Chondrocyte (in vitro differentiated cells): ENCODE results near the gene GCLC. TPM values are rescaled to one million over a fixed set of nuclear protein-coding genes. Genes with fewer than 3 reads are reported as not detected.

Experiments used
- DNase-seq: peaks from one replicate; pipeline ENCODE4 v3.0.0; 2021; ENCODE audit warnings: mixed read lengths, low spot score
- H3K27ac Mint-ChIP-seq: one replicate; pipeline ENCODE4 v1.8.0; 2021; ENCODE audit warnings: mild to moderate bottlenecking, moderate library complexity, mixed read lengths; ENCODE audit not compliant: unreplicated experiment
- H3K27me3 Mint-ChIP-seq: 2 replicates; pipeline ENCODE4 v1.8.0; 2021; ENCODE audit warnings: low read depth, mixed read lengths
- H3K36me3 Mint-ChIP-seq: 2 replicates; pipeline ENCODE4 v1.8.0; 2021; ENCODE audit warnings: low read depth, mixed read lengths
- H3K4me1 Mint-ChIP-seq: 2 replicates; pipeline ENCODE4 v1.8.0; 2021; ENCODE audit warnings: low read depth, mild to moderate bottlenecking, mixed read lengths
- H3K4me3 Mint-ChIP-seq: one replicate; pipeline ENCODE4 v1.8.0; 2021; ENCODE audit warnings: mild to moderate bottlenecking, moderate library complexity, mixed read lengths; ENCODE audit not compliant: unreplicated experiment
- H3K9me3 Mint-ChIP-seq: 2 replicates; pipeline ENCODE4 v1.8.0; 2021; ENCODE audit warnings: low read depth, mixed read lengths
- total RNA-seq: library from RNA; stranded (reverse); gene quantifications from 3 replicates; pipeline ENCODE4 v1.2.1, GENCODE V29; 2021
- TF ChIP-seq, protein P1 (sequence below): fragments of 200-600 bp; sonication (generic); IDR thresholded peaks from 2 replicates; pipeline ENCODE4 v1.5.0; 2021; ENCODE audit warnings: antibody characterized with exemption, mild to moderate bottlenecking, moderate library complexity

GCLC gene
- total RNA-seq, 1 donor from 2014 or later = 35.2 TPM

DNA sequence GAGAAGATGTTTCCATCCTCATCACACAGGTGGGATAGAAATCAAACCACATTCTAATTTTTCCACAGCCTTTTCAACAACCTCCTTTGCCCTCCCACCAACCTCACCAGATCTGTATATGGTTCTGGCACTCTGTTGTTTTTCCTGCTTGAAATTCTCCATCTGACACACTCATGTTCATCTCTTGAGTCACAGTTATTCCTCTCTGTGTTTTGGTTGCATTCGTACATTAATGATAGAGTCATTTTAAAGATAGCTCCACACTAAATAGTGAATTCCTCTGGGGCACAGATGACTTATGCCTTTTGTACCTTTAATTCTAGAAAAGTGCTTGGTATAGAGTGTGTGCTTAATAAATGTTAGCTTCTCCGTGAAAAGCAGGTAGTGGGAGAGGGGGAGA, 1.4 kb upstream of the GCLC start:
- Mint-ChIP-seq H3K4me1 (peaks cover 41% of the 10 kb centered on the region), H3K4me3 (no peak overlapping the region), H3K9me3 (no peaks in the 10 kb centered on the region), H3K27ac (no peak overlapping the region), H3K36me3 (no peaks in the 10 kb centered on the region), H3K27me3 (no peaks in the 10 kb centered on the region)
- TF ChIP-seq, protein P1, sequence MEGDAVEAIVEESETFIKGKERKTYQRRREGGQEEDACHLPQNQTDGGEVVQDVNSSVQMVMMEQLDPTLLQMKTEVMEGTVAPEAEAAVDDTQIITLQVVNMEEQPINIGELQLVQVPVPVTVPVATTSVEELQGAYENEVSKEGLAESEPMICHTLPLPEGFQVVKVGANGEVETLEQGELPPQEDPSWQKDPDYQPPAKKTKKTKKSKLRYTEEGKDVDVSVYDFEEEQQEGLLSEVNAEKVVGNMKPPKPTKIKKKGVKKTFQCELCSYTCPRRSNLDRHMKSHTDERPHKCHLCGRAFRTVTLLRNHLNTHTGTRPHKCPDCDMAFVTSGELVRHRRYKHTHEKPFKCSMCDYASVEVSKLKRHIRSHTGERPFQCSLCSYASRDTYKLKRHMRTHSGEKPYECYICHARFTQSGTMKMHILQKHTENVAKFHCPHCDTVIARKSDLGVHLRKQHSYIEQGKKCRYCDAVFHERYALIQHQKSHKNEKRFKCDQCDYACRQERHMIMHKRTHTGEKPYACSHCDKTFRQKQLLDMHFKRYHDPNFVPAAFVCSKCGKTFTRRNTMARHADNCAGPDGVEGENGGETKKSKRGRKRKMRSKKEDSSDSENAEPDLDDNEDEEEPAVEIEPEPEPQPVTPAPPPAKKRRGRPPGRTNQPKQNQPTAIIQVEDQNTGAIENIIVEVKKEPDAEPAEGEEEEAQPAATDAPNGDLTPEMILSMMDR = no peak
- no peak for DNase-seq

DNA sequence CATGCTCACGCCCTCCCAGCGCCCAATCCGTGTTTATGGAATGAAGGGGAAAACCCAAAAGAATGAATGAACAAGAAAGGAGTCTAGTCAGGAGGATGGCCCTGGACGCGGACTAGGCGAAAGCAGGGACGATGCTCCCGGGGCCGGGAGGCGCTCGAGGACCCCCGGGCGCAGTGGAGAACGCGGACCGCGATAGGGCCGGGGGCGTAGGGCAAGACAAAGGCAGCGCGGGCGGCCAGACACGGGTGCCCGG, 758 bp downstream of the GCLC start:
- no peaks in the 10 kb centered on the region for H3K9me3 Mint-ChIP-seq
- no peak for DNase-seq
- no peaks in the 10 kb centered on the region for H3K27me3 Mint-ChIP-seq
- H3K27ac Mint-ChIP-seq = peak overlapping the region; percentile 90
- TF ChIP-seq, protein P1 = no peak
- no peaks in the 10 kb centered on the region for H3K36me3 Mint-ChIP-seq
- H3K4me1 Mint-ChIP-seq = peaks cover 57% of the 10 kb centered on the region
- H3K4me3 Mint-ChIP-seq = peak overlapping the region; percentile 83

DNA sequence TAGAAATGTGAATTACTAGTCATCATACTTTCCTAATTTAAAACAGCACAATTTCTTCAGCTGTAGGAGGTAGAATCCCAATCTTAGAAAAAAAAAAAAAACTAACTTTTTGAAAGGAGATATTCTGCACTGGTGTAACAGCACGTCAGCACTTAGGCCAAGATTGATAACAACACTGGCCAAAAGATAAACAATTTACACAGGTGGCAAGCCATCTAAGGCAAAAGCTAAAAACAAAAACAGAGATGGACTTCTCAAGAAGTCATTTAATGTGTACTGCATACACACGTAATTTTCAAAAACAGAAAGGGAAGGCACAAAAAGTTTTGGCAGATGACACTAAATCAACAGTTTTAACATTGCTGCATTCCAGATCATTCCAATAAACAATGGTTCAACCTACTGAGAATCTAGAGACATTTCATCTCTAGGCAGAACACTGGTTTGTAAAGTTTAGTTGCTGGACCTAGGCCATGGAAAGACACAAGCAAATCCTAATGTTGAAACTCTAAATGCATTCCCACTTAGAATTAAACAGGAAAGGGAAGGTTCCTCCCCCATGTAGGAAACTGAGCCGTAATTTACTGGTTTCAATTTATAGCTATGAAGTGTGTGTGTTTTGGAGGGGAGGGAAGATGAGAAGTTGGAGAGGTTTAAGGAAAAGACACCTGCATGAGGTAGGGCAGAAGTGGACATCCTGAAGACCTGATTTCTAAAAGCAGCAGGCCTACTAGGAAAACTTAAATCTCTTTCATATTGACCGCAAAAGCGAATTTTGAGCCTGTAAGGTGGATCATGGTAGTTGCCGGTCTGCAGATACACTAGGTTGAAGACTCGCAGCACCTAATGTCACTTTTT, 1.3 kb downstream of the GCLC start:
- peaks cover 62% of the 10 kb centered on the region for H3K4me1 Mint-ChIP-seq
- DNase-seq = no peak
- TF ChIP-seq, protein P1 = no peak
- peak overlapping the region; percentile 90 for H3K27ac Mint-ChIP-seq
- H3K27me3 Mint-ChIP-seq = no peaks in the 10 kb centered on the region
- peak overlapping the region; percentile 83 for H3K4me3 Mint-ChIP-seq
- no peaks in the 10 kb centered on the region for H3K36me3 Mint-ChIP-seq
- H3K9me3 Mint-ChIP-seq = no peaks in the 10 kb centered on the region

DNA sequence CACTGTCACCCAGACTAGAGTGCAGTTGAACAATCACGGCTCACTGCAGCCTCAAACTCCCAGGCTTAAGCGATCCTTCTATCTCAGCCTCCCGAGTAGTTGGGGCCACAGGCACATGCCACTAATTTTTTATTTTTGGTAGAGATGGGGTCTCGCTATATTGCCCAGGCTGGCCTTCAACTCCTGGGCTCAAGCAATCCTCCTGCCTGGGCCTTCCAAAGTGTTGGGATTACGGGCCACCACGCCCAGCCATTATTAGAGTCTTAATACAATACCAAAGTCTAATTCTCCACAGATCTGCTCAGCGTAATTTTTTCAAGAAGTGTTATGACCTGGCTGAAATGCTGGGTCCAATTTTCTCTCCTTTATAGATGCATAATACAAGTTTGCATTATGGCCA, 3.0 kb downstream of the GCLC start:
- Mint-ChIP-seq H3K27me3 (no peaks in the 10 kb centered on the region), H3K4me3 (no peak overlapping the region), H3K36me3 (no peaks in the 10 kb centered on the region), H3K27ac (no peak overlapping the region), H3K9me3 (no peaks in the 10 kb centered on the region), H3K4me1 (peaks cover 61% of the 10 kb centered on the region)
- TF ChIP-seq, protein P1 = no peak
- DNase-seq = no peak

DNA sequence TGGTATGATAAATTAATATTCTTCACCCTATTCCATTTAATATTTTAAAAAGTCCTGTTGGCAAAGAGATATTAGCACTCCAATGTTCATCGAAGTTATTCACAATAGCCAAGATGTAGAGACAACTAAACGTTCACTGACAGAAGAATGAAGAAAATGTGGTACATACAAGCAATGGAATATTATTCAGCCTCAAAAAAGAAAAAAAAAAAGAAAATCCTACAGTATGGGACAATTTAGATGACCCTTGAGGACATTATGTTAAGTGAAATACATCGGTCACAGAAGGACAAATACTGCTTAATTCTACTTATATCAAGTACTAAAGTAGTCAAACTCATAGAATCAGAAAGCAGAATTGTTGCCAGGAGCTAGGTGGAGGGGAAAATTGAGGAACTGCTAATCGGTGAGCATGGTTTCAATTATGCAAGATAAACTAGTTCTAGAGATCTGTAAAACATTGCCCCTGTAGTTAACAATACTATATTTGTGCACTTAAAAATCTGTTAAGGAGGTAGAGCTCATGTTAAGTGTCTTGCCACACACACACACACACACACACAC, 4.7 kb downstream of the GCLC start:
- no peak for DNase-seq
- TF ChIP-seq, protein P1 = no peak
- Mint-ChIP-seq H3K27me3 (no peaks in the 10 kb centered on the region), H3K9me3 (no peaks in the 10 kb centered on the region), H3K4me3 (no peak overlapping the region), H3K36me3 (no peaks in the 10 kb centered on the region), H3K27ac (no peak overlapping the region), H3K4me1 (peaks cover 64% of the 10 kb centered on the region)
